GM18499 (cell line): ENCODE measurements around the gene PPBP.

ENCODE experiments used
- ATAC-seq: cut with Tn5 transposase; IDR thresholded peaks from one replicate; pipeline ENCODE4 v1.9.1; 2021; ENCODE audit warnings: moderate number of reproducible peaks; ENCODE audit not compliant: insufficient read depth, unreplicated experiment

The PPBP gene, protein sequence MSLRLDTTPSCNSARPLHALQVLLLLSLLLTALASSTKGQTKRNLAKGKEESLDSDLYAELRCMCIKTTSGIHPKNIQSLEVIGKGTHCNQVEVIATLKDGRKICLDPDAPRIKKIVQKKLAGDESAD

DNA sequence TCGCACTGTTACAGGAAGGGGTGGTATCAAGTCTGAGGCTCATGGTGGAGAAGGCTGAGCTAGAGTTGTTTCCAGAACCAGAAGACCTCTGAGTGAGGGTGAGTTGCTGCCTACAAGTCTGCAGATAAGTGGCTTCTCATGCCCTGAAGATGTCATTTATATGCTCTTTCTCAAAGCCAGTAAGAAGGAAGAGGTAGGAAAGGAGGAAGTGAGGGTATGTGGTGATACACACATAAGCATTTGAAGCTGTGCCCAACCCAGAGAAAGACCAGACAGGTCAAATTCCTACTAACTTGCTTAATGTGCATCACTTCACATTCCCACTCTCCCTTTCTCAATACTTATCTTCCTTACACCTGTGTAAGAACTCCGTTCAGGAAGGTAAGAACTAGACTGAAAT is at the start of gene PPBP:
TSS of gene PPBP (minus strand) at position 130 of the 400 bp plus-strand sequence. CDS start at position 43, 87 bp downstream.
- no peak for ATAC-seq

DNA sequence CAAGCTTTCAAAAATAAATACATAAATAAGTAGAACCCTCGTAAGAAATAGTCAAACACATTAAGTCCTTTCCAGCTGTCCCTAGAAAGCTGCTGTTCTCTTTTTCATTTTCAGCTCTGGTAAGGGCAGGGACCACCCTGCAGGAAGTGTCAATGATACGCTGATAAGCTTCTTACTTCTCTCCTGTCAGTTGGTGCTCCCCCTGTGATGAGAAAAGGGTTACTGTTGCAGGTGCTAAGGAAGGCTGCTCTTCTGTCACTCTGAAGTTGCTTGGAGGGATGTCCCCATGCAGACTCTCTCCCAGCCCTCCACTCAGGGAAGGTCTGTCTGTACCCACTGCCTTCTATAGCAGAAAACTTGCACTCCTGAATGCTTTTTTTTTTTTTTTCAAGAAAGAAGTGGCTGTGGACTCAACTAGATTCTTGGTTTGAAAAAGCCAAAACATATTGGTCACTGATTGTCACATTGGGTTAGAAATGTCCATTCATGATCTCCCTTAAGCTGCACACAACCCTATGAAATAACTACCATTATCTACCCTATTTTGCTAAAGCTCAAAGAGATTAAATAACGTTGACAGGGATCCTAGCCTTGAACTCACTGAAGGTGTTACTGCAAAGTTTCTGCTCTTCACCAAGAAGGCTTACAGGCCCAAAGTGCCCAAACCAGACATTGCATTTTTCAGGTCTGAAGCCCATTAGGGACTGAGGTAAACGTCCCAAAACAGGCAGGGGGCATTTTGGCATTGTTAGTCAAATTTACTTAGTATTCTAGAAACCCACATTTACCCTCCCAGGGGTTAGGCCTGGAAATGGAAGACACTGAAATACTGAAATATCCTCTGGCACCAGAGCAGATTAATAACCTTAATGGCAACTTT is 49.3 kb upstream of the PPBP start:
- ATAC-seq, result no peak

DNA sequence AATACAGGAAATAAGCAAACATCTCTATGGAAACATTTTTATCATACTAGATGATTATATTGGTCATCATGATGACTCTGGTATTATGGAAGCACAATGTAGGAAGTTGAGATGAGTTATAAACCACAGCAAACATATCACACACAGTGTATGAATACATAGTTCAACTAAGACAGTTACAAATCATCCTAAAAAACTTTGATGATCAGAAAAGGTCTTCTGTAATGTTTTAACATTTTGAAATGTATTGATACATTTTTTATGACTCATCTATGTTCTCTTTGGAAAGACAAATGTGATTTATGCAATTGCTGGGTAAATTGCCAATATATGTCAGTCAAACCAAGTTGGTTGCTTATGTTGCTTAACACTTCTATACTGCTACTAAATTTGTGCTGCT is 45.7 kb upstream of the PPBP start:
- no peak for ATAC-seq

DNA sequence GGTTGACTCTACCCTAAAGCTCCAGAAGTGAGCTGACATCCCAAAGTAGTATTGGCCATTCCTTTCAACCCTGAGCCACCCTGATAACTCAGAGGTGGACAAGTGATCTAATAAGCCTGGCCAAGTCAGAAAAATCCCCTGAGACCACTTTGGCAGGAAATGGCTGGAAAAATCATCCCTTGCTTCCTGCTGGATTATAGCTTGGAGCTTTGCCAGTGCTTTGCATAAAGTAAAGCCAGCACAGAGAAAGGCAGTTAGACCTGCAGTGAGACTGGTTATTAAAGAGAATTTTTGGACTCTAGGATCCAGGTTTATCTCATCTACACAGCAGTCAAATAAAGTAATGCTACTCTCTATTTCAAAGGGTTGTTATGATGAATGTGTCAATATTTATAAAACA is 44.1 kb upstream of the PPBP start:
- no peak for ATAC-seq

GRCh38 chr4:74031576-74031975 is 43.6 kb upstream of the PPBP start:
- ATAC-seq, result no peak

DNA sequence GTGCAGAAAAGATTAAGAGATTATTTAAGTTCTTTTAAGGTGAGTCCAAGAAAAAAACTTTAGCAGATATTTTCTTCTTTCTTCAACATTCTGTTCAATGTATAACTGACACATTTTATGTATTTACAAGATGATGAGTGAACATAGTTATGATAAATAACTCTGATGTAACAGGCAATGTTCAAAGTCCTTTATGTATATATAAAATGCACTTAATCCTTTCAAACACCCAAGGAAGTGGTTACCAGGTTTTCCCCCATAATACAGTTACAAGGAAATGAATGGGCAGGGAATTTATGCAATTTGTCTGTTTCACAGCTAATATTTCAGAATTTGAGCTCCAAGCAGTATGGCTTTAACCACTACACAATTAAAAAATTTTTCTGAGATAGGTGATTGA is 42.3 kb upstream of the PPBP start:
- no peak for ATAC-seq

DNA sequence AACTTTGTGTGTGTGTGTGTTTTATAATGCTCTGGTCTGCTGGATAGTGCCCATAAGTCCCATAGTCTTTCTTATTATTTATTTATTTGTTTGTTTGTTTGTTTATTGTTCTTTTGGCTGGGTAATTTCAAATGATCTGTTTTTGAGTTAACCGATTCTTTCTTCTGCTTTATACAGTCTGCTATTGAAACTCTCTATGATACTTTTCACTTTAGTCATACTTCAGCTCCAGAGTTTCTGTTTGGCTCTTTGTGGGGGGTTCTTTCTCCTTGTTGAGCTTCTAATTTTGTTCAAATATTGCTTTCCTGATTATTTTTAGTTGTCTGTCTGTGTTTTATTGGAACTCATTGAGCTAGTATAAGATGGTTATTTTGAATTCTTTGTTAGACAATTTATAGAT is 40.5 kb upstream of the PPBP start:
- ATAC-seq, result no peak

GRCh38 chr4:74023709-74024108 is 35.7 kb upstream of the PPBP start:
- ATAC-seq, result no peak

- no peak for ATAC-seq
These were observed 33.6 kb upstream of the PPBP start for GRCh38 chr4:74021601-74022000.

DNA sequence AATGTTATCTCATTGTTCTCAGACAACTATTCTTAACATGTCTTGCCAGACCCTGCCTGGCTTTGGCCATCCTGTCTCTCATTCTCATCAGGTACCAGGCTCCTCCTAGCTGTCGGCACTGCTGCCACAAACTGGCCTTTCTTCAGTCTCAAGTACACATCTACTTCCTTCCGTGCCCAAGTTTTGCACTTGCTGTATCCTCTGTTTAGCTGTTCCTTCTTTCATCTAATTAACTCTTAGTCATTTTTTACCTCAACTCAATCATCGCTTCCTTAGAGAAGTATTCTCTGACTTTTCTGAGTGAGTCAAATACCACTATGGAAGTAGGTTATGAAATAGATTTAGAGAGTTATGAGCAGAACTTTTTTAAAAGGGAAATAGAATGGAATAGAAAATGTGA is 30.8 kb upstream of the PPBP start:
- no peak for ATAC-seq

DNA sequence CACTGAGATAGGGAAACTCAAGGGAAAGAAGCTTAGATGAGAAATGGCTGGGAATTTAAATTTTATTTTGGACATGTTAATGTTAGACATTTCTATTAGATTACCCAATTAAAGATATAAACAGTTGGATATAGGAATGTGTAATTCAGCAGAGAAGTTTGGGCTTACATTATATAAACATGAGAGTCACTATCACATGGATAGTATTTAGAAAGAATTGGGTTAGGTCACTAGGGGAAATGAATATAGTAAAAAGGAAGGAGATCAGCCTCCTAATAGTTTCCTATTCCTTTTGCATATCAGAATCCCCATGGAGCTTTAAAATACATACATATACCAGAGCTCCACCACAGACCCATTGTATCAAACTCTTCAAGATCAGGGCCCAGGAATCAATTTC is 30.1 kb upstream of the PPBP start:
- ATAC-seq, result no peak

GRCh38 chr4:74016068-74016467 is 28.1 kb upstream of the PPBP start:
- no peak for ATAC-seq

DNA sequence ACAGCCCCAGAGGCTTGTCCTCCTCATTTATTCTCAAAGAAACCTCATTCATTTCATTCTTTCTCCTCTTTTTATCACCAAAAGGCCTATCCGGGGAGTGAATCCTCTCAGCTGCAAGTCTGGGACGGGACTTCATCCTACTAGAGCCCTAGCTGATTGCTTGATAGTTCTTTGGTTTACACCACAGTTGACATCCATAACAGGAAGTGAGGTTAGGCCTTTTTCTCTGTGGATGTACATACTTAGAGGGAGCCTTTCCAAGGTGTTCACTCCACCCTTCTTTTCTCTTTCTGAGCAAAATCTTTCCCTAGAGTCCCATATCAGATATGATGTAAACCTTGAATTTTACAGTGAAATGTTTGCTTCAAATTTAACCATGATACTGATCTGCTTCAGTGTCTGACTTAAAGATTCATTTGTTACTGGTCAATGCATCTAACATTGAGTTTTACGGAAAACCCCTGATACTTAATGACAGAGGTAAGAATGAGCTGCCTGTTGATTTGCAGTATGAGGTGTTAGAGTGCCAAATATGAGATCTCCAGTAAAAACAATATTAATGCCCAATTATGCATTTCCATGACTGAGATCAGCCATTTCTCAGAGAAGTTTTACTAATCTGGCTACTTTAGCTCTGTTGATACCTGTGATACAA is 27.3 kb upstream of the PPBP start:
- ATAC-seq, result no peak

GRCh38 chr4:74014332-74014731 is 26.3 kb upstream of the PPBP start:
- no peak for ATAC-seq

DNA sequence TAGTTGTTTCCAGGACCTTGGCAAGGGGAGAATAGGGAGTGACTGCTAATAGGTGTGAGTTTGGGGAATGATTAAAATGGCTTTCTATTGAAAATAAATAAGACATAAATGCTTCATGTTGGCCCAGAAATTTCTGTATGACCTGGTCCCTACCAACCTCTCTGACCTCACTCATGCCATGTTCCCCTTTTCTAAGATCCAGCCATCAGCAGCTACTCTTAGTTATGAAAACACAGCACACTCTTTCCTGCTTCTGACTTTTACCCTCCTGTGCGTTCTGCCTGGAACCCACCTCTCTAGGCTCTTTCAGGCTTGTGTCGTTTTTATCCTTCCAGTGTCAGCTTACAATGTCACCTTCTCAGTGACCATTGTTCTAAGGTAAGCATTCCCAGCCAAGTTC is 25.3 kb upstream of the PPBP start:
- ATAC-seq, result no peak

- ATAC-seq, result no peak
These were observed 24.1 kb upstream of the PPBP start for GRCh38 chr4:74012130-74012529.

DNA sequence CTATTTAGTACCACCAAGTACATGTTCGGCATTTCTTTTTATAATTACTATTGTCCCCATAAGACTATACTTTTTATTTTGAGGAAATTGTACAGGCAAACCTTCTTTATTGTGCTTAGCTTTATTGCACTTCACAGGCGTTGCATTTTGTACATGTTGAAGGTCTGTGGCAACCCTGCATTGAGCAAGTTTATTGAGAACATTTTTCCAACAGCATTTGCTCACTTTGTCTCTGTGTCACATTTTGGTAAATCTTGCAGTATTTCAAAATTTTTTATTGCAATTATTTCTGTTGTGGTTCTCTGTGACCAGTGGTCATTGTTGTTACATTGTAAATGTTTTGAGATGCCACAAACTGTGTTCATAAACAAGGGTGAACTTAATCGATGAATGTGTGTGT is 21.3 kb upstream of the PPBP start:
- ATAC-seq, result no peak

- ATAC-seq, result no peak
These were observed 18.1 kb upstream of the PPBP start for GRCh38 chr4:74006009-74006476.

GRCh38 chr4:74005528-74005927 is 17.5 kb upstream of the PPBP start:
- ATAC-seq, result no peak

- no peak for ATAC-seq
These were observed 16.7 kb upstream of the PPBP start for GRCh38 chr4:74004668-74005067.

DNA sequence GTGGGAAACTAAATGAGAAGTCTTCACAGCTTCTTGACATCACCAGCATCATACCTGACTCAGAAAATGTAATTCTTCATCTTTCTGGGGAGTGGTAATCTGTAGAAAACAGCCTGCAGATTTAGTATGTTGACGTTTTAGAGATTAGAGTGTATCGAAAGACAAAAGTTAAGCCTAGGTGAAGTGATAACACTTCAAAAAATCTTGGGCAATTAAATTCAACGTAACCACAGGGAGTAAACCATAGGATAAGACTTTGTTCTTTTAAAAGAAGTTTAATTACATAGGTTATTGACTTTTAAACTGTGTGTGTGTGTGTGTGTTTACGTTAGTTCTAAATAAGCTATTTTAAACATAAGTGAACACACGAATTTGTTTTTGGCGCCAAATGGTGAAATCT is 12.3 kb upstream of the PPBP start:
- ATAC-seq, result no peak
